DMS153 treated with DMSO at 0.1 percent for 48 hours (cell line): ENCODE measurements around the gene ARHGAP10.
A peak's percentile ranks its signal among the peaks of the same experiment; 100 is the strongest.
"Not testable (repeated sequence)": the region's sequence is repeated elsewhere in the genome, so short reads cannot be mapped to it uniquely, and the experiment has no call there.

ENCODE experiments used
- DNase-seq: peaks from one replicate; lab custom pipeline; 2025; ENCODE audit not compliant: unreplicated experiment; lab: John Stamatoyannopoulos, UW

The ARHGAP10 gene

DNA sequence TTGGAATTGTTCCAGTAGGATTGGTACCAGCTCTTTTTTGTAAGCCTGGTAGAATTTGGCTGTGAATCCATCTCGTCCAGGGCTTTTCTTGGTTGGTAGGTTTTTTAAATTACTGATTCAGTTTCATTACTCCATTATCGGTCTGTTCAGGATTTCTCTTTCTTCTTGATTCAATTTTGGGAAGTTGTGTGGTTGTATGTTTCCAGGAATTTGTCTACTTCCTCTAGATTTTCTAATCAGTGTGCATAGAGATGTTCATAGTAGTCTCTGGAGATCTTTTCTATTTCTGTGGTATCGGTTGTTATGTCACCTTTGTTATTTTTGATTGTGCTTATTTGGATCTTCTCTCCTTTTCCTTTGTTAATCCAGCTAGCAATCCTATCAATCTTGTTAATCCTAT lies 248.7 kb downstream of the ARHGAP10 start:
- no peak for DNase-seq

DNA sequence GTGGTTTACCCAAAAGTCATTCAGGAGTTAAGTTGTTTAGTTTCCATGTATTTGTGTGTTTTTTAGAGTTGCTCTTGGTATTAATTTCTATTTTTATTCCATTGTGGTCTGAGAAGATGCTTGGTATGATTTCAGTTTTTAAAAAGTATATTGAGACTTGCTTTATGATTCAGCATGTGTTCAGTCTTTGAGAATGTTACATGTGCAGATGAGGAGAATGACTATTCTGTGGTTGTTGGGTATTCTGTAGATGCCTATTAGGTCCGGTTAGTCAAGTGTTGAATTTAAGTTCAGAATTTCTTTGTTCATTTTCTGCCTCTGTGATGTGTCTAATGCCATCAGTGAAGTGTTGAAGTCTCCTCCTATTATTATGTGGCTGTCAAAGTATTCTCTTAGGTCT lies 249.4 kb downstream of the ARHGAP10 start:
- DNase-seq = no peak

DNA sequence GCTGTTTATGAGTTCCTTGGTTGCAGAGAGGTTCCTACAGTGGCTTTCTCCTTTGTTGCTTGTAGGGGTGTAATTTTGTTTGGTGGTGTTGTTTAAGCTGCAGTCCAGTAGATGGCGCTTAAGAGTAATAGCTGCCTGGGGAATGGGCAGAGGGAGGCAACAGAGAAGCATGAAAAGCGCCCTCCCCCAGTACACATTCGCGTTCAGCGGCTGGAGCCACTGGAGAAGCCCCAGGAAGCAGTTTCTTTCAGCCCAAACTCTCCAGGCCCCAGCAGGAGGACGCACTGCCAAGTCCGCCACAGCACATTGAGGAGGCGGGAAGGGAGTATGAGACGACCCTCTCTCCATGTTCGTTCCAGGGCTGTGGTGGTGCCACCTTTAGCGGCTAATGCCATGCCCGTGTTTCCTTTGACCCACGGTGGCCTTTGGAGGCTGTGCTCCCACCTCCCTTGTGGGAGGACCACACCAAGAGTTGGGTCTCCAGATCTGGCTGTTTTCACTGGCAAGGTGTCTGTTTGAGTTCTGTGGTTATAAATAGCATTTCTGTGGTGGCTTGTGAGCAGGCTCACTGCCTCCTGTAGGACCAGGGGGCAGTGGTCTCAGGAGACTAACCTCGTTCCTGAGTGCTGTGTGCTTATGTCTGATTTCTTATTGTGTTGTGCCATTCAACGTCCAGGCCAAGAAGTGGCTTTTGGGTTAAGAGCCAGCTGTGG lies 252.3 kb downstream of the ARHGAP10 start:
- DNase-seq = peak; percentile 5

DNA sequence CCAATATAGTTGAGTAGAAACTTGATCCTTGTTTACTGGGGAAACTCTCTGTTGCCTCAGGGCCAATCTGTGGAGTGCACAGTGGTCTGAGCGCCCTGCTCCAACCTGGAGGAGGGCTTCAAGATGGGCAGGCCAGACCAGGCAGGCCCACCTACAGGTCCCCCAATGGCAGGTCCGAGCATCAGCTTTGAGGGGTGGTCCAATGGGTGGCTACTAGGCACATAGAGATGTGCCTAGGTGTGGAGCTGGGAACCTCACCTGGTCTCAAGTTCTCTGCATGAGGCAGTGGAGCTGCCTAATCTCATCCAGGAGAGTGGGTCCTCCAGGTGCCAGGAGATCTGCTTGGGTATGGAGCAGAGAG lies 252.9 kb downstream of the ARHGAP10 start:
- DNase-seq = no peak

DNA sequence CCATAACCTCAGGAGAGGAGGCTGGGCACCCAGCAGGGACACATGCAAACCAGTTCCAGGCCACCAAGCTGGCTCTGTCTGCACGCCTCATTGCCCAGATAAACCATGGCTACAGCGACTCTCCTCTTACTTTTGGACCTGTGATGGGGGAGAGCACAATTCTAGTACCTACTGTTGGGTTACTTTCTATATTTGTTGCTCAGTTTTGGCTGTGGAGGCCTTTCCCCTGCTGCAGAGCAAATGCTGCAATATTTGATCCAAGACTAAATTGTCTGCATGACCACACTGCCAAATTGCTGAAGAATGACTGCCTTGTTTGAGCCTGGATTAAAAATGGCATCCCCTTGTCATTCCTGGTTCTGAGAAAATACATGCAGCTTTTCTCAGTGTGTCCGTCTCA lies 253.5 kb downstream of the ARHGAP10 start:
- no peak for DNase-seq

DNA sequence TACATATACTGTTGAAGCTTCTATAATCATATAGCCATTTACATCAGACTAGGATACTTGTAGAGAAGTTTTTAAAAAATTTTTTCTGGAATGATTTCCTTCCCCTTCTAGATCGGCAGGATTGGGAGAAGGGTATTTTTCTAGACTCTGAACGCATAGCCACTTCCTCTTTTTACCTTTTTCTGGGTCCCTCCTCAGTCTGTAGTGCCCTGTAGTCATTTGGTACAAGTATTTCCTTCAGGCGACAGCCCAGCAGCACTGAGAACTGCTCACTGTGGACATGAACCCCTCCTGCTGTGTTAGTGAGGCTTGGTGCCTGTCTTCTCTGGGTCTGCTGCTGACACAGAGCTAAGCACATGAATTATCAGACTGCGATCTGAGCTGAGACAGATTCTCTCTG lies 255.4 kb downstream of the ARHGAP10 start:
- no peak for DNase-seq

DNA sequence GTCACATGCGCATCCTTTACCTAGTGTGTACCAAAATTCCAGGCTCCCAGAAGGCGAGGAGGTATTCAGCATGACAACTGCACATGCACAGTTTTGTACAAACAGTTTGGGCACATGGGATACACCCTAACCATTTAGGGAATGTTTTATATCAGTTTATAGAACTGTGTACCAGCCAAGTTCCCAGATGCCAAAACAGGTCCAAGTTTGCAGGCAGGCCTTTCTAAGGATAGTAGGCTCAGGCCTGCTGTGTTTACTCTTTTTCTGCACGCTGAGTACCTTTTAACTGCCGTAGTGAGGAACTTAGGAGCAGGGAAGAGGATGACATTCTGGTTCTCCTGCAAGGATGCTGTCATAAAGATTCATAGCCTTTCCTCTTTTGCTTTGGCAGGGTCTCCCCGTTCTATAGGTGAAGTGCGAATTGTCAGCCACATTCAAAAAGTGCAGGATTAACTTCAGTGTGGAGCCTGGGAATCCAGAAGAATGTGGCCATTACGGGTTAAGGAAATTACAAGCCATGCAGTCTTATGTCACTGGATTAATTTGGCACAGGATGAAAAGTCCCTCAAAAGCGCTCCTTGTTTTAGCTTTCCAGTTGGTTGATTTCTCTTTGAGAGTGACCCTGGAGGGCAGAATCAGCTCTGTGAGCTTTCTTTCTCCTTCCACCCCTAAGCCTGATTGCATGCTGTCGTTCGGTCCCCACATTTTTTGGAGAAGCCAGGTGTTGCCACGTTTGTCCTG lies 259.8 kb downstream of the ARHGAP10 start:
- DNase-seq = no peak

DNA sequence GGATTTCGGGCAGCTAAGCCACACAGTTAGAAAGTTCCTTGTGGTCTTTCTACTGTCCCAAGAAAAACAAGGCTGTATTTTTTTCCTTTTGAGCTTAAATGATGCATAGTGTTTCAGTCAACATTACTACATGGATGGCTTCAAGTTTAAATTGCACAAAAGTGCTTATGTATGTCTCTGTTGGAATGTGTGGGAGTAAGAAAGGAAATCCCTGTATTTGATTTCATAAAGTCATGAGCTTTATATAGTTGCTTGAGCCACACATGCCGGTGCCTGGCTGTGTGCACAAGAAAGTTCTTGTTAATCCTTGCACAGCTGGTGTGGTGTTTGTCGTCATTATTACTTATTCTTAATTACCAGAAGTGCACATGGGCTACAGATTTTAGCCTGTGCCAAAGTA lies 262.2 kb downstream of the ARHGAP10 start:
- DNase-seq = no peak

DNA sequence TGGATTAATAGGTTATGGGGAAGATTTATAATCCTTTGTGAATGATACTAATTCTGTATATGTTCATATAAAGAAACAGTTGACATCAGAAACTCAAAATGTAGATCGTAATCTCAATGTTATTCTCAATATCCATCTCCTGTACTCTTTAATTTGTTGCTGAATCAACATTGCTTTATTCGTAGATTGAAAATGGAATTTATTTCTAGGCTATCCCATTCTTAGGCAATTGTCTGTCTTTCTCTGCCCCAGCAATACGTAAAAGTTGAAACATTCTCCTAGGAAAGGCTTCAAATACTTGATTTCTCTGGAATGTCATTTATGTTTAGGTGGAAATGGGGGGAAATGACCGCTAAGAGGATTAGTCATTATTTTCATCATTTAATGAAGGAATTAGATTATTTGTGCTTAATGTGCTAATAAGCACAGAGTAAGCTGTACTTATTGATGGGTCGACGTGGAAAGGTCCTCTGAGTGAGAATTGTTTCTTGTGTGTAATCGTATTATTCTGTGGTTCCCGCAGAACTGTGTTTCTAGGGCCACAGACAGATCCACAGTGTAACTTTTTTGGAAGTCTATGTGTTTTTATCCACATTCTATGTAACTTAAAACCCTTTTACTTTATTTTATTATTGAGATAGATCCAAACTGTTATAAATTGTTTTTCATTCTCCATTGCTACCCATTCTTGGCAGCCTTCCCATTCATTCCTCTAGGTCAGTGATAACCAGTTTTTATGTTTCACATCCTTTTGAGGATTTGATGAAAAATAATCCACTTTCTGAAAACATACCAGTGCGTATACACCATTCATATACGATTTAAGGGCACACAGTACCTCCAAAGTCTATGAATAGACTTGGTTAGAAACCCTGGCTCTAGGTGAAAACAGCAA lies 262.9 kb downstream of the ARHGAP10 start:
- DNase-seq = no peak

DNA sequence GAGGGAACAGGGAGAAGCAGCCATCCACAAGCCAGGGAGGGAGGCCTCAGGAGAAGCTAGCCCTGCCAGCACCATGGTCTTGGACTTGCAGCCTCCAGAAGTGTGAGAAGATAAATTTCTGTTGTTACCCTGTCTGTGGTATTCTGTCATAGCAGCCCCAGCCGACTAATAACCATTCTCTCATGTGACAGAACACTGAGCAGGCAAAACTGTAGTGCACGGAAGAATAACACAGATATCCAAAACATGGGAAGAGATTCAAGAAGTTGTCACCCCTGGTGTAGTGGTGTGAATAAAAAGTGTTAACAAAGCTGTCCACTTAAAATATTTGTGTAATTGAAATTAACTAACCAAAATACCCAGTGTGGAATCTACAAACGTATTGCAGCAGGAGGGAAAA lies 265.0 kb downstream of the ARHGAP10 start:
- no peak for DNase-seq

DNA sequence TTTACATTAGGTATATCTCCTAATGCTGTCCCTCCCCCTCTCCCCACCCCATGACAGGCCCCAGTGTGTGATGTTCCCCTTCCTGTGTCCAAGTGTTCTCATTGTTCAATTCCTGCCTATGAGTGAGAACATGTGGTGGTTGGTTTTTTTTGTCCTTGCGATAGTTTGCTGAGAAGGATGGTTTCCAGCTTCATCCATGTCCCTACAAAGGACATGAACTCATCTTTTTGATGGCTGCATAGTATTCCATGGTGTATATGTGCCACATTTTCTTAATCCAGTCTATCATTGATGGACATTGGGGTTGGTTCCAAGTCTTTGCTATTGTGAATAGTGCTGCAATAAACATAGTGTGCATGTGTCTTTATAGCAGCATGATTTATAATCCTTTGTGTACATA lies 268.1 kb downstream of the ARHGAP10 start:
- DNase-seq = not testable (repeated sequence)

DNA sequence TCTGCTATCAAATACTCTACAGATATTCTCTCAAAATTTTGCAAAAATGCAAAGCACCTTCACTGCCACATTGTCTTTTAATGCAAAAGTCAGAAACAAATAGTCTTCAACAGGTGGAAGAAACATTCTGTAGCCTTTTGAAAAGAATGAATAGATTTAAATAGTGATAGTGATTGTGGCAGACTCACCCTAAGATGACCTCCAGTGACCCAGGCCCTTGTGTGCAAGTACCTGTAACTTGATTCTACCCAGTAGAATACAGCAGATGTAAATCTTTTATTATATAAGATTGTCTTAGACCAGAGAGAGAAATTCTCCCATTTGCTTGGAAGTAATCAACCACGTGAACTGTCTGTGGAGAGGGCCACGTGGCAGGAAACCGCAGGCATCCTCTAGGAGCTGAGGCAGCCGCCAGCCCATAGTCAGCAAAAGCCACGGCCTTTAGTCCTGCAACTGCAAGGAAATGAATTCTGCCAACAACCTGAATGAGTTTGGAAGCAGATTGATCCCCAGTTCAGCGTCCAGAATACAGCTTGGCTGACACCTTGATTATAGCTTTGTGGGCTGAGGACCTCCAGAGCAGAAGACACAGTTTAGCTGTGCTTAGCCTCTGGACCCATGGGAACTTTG lies 272.5 kb downstream of the ARHGAP10 start:
- no peak for DNase-seq

DNA sequence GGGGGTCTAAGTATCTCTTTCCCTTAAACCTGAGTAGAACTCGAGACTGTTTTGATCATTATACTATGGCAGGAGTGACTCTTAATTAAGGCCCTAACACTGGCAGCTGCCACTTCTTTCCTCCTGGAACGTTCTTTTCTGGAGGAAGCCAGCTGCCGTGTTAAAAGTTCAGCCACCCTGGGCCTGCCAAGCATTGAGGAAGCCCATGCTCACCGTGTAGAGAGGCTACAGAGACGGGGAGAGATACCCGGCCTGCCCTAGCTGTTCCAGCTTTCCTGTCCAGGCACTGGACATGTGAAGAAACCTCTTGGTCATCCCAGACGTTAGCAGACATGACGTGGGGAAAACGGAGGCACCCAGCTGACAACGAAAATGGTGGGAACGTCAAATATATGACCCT lies 274.1 kb downstream of the ARHGAP10 start:
- no peak for DNase-seq

DNA sequence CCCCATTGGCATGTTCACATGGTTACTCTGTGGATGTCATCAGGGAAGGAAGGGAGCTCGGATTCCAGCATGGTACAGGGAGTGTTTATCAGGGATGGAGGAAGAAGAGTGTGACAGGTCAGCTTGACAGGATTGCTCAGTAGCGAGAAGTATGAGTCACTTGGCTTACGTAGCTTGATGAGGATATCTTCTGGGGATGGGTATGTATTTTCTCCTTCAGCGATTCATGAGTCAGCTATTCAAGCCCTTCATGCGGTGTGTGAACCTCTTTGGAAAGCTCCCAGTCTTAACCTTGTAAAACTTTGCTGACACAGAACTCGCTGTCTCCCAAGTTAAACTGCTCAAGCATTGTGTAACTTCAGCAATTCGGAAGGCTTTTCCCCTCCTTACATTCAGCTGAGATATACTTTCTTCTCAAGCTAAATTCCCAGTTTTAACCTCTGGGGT lies 275.4 kb downstream of the ARHGAP10 start:
- DNase-seq = no peak

DNA sequence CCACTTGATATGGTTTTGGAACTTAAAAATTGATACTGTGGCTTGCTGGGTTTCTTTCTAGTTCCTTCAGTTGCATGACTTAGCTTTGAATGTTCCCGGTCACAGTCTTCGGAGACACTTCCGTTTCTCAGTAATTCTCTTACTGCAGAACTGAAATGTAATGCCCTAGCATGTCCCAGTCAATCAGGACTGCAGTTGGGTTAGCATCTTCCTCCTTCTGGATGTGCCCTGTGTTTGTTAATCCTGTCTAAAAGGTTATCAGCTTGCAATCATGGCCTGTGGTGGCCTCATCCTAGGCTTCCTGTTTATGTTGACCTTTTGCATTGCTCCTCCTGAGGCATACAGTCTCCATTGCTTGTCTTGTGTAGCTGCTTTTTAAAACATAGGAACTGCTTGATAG lies 275.9 kb downstream of the ARHGAP10 start:
- DNase-seq = no peak

DNA sequence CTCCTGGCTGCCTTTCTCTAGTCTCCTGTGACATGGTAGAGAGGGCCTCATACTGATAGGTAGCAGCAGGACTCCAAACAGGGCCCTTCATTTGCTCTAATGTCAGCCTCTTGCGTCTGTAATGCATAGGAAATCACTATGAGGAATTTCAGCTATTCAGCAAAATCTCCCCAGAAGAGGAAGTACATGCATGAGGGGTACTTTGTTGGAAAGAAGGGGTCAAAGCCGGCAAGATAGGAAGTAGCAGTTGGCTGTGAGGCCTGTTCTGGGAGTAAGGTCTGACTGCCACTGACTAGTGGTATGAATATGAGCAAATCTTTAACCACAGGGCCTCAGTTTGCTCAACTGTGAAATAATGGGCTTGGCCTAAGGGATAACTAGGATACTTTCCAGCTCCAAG lies 283.2 kb downstream of the ARHGAP10 start:
- DNase-seq = no peak

DNA sequence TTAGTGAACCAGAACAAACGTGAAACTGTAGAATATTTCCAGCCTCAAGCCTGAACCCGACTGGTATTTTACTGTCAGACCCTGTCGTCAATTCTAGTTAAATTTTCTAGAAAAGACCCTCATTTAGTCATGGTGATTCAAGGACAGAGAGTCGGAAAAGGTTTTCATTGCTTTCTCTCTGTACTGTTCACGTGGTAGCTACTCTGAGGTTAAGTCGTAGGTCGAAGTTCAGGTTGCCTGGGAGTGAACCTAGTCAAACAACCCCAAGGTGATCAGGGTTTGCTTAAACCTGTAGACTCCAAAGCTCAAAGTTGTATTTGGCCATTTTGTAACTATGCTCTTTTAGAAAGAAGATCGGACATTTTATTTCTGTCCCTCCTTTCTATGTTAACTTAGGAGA lies 283.6 kb downstream of the ARHGAP10 start:
- DNase-seq = no peak

DNA sequence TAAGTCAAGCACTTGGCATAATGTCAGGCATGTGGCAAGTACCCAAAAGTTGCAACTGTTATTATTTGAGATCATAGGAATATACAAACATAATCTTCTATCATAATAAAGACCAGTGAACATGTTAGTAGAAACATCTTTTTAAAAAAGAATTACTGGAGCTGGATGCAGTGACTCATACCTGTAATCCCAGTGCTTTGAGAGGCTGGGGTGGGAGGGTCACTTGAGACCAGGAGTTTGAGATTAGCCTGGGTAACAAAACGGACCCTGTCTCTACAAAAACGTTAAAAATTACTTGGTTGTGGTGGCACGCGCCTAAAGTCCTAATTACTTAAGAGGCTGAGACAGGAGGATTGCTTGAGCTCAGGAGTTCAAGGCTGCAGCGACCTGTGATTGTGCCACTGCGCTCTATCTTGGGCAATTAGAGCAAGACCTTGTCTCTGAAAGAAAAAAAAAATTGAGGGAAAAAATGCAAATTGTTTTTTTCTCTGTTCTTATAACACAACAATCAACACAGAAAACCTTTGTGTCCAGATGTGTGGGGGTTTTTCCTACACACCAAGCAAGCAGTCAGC lies 284.3 kb downstream of the ARHGAP10 start:
- no peak for DNase-seq

DNA sequence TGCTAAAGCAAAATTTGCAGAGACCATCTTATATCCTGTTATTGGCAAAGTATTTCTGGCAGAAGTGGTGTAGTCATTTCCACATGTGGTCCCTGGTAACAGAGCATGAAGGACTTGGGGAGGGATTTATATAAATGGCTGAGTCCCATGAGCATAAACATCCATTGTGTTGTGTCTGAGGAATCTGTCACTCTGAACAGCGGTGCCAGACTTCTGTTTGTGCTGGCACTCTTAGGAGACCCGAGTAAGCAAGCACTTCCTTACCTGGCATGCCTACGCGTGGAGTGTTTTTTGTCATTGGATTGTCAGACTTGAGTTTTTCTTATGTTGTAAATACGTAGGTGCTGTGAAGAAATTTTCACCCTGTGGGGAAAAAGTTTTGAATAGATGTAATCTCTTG lies 285.9 kb downstream of the ARHGAP10 start:
- DNase-seq = no peak

DNA sequence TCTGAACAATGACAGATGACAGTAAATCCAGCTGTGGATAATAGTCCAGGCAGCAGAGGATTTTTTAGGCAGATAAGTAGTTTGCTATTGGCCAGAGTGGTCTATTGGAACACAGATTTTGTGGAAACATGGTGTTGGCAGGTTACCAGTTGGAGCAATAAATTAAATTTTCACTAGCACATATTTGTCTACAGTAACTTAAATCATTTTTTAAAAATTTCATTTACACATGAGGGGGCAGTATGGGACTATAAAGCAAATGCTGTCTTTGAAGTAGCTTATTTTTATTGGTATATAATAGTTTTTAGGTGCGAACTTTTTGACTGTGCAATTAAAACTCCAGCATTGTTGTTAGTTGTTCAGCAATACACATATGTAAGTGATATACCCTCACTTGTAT lies 289.8 kb downstream of the ARHGAP10 start:
- no peak for DNase-seq

DNA sequence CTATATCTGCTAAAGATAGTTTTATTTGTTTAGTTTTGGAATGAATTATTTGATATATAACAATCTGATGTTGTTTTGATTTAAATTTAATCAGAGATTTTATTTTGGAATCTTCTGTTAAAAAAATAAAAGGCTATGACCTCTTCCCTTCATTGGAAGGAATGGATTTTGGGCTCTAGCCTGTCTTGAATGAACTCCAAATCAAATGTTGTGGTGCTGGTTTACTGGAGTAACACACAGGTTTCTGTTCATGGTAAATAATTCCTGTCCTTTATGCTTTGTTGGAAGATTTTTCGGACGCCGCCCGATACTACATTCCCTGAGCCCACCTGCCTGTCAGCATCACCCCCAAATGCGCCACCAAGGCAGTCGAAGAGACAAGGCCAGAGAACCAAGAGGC lies 291.1 kb downstream of the ARHGAP10 start:
- no peak for DNase-seq
